SK-N-SH treated with all-trans-retinoic acid at 6 μM for 48 hours (cell line): ENCODE results near the gene CHST11.

Source experiments
- ATAC-seq: fragments of 200-7000 bp; cut with Tn5 transposase; 3 replicates; pipeline ENCODE4 v1.9.1; 2020; ENCODE audit warnings: mild to moderate bottlenecking, moderate library complexity
- ARNTL ChIP-seq: fragments of 450-650 bp; formaldehyde crosslinking; IDR thresholded peaks from 2 replicates; pipeline ENCODE4 v1.5.0; 2020; ENCODE audit warnings: low read depth, mild to moderate bottlenecking, moderate library complexity, borderline replicate concordance
- BACH2 ChIP-seq: fragments of 250-450 bp; sonication (Bioruptor Pico); IDR thresholded peaks from 2 replicates; pipeline ENCODE4 v1.9.0; 2021; ENCODE audit warnings: mild to moderate bottlenecking, borderline replicate concordance
- ESRRG ChIP-seq: fragments of 250-450 bp; sonication (Bioruptor Pico); IDR thresholded peaks from 2 replicates; pipeline ENCODE4 v1.6.1; 2021; ENCODE audit warnings: mild to moderate bottlenecking
- GLIS3 ChIP-seq: fragments of 250-450 bp; sonication (Bioruptor Pico); IDR thresholded peaks from 2 replicates; pipeline ENCODE4 v1.5.0; 2020; ENCODE audit warnings: mild to moderate bottlenecking, moderate library complexity
- ISL1 ChIP-seq: fragments of 250-450 bp; sonication (Bioruptor Pico); IDR thresholded peaks from 2 replicates; pipeline ENCODE4 v2.1.2; 2022; ENCODE audit warnings: mild to moderate bottlenecking, moderate library complexity
- OSR1 ChIP-seq: fragments of 250-450 bp; sonication (Bioruptor Pico); IDR thresholded peaks from 2 replicates; pipeline ENCODE4 v1.8.0; 2022; ENCODE audit warnings: moderate library complexity, mild to moderate bottlenecking, inconsistent platforms
- PPARA ChIP-seq: fragments of 250-450 bp; sonication (Bioruptor Pico); IDR thresholded peaks from 2 replicates; pipeline ENCODE4 v1.5.0; 2020; ENCODE audit warnings: mild to moderate bottlenecking, borderline replicate concordance
- RARB ChIP-seq: fragments of 250-450 bp; sonication (Bioruptor Pico); IDR thresholded peaks from 2 replicates; pipeline ENCODE4 v1.8.0; 2021; ENCODE audit warnings: mild to moderate bottlenecking, moderate library complexity
- SNAI2 ChIP-seq: fragments of 250-450 bp; sonication (Bioruptor Pico); IDR thresholded peaks from 2 replicates; pipeline ENCODE4 v1.5.0; 2020; ENCODE audit warnings: mild to moderate bottlenecking, moderate library complexity
- TCF4 ChIP-seq: fragments of 250-450 bp; sonication (Bioruptor Pico); IDR thresholded peaks from 2 replicates; pipeline ENCODE4 v1.8.0; 2021; ENCODE audit warnings: mild to moderate bottlenecking, moderate library complexity, borderline replicate concordance
- TOX ChIP-seq: fragments of 250-450 bp; sonication (Bioruptor Pico); IDR thresholded peaks from 2 replicates; pipeline ENCODE4 v1.8.0; 2021; ENCODE audit warnings: mild to moderate bottlenecking, moderate library complexity, borderline replicate concordance
- ZFP3 ChIP-seq: fragments of 250-450 bp; sonication (Bioruptor Pico); IDR thresholded peaks from 2 replicates; pipeline ENCODE4 v1.5.0; 2020; ENCODE audit warnings: mild to moderate bottlenecking, moderate library complexity
- ZNF565 ChIP-seq: fragments of 450-650 bp; formaldehyde crosslinking; conservative IDR thresholded peaks from 2 replicates; pipeline ENCODE4 v1.5.0; 2020; ENCODE audit warnings: low read depth, mild to moderate bottlenecking, moderate library complexity
- ZNF70 ChIP-seq: fragments of 450-650 bp; formaldehyde crosslinking; IDR thresholded peaks from 2 replicates; pipeline ENCODE4 v1.5.0; 2020; ENCODE audit warnings: mild to moderate bottlenecking, moderate library complexity
- ZNF8 ChIP-seq: fragments of 450-650 bp; formaldehyde crosslinking; IDR thresholded peaks from 2 replicates; pipeline ENCODE4 v1.5.0; 2020; ENCODE audit warnings: mild to moderate bottlenecking, moderate library complexity
- TF ChIP-seq, protein P1 (sequence below): fragments of 250-450 bp; sonication (Bioruptor Pico); IDR thresholded peaks from 2 replicates; pipeline ENCODE4 v1.5.1; 2021; ENCODE audit warnings: mild to moderate bottlenecking, moderate library complexity
- TF ChIP-seq, protein P2 (sequence below): fragments of 250-450 bp; sonication (Bioruptor Pico); IDR thresholded peaks from 2 replicates; pipeline ENCODE4 v1.8.0; 2021; ENCODE audit warnings: low read depth, mild to moderate bottlenecking, moderate library complexity, borderline replicate concordance
- TF ChIP-seq, protein P3 (sequence below): fragments of 250-450 bp; sonication (Bioruptor Pico); IDR thresholded peaks from 2 replicates; pipeline ENCODE4 v1.5.1; 2020; ENCODE audit warnings: low read depth, mild to moderate bottlenecking, moderate library complexity
- TF ChIP-seq, protein P4 (sequence below): fragments of 250-450 bp; sonication (Bioruptor Pico); IDR thresholded peaks from 2 replicates; pipeline ENCODE4 v1.5.0; 2020; ENCODE audit warnings: mild to moderate bottlenecking, moderate library complexity

CHST11 gene

DNA sequence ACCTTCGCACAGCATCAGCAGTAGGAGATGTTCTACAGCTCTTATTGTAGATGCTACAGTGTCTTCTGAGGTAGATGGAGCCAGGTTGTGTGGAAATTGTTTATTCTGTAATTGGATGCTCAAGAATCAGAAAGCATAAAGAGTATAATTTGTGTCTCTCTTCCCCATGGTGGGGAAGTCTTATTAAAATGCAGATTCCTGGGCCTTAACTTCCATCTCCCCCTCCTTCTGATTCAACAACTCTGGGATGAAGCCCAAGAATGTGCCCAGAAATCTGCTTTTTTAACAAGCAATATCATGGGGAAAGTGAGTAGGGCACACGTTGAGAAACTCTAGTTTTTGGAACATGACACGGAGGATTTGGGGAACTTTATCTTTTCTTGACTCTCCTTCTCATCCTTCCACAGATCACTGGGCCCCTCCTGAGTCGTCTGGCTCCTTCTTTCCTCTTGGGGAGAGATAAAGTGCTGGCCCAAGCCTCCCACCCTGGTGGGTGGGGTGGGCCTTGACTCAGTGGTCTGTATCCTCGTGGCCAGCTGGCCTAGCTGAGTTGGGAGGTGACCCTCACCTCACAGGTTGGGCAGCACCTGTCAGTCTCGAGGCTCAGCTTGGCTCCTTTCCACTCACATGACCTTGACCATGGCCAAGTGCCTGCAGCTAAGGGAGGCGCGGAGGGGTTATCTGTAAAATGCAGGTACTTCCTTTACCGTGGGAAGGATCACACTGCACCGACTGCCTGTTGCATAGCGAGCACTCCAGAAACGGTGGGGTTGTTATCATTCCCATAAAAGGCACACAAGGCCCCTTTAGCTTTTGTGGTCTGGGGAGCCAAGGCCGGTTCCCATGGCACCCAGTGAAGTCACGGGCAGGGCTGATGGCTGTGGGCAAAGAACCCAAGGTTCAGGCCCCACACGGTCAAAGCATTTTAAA is 141.9 kb downstream of the CHST11 start:
- no peak for ATAC-seq
- no peak for TF ChIP-seq ESRRG (CRISPR knock-in tag)
- TF ChIP-seq TOX (CRISPR knock-in tag): no peak
- TF ChIP-seq, protein P1, sequence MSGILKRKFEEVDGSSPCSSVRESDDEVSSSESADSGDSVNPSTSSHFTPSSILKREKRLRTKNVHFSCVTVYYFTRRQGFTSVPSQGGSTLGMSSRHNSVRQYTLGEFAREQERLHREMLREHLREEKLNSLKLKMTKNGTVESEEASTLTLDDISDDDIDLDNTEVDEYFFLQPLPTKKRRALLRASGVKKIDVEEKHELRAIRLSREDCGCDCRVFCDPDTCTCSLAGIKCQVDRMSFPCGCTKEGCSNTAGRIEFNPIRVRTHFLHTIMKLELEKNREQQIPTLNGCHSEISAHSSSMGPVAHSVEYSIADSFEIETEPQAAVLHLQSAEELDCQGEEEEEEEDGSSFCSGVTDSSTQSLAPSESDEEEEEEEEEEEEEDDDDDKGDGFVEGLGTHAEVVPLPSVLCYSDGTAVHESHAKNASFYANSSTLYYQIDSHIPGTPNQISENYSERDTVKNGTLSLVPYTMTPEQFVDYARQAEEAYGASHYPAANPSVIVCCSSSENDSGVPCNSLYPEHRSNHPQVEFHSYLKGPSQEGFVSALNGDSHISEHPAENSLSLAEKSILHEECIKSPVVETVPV (CRISPR knock-in tag): no peak
- TF ChIP-seq, protein P2, sequence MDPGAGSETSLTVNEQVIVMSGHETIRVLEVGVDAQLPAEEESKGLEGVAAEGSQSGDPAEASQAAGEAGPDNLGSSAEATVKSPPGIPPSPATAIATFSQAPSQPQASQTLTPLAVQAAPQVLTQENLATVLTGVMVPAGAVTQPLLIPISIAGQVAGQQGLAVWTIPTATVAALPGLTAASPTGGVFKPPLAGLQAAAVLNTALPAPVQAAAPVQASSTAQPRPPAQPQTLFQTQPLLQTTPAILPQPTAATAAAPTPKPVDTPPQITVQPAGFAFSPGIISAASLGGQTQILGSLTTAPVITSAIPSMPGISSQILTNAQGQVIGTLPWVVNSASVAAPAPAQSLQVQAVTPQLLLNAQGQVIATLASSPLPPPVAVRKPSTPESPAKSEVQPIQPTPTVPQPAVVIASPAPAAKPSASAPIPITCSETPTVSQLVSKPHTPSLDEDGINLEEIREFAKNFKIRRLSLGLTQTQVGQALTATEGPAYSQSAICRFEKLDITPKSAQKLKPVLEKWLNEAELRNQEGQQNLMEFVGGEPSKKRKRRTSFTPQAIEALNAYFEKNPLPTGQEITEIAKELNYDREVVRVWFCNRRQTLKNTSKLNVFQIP: no peak
- TF ChIP-seq BACH2 (CRISPR knock-in tag): no peak
- TF ChIP-seq ZFP3 (CRISPR knock-in tag): no peak
- TF ChIP-seq, protein P3, sequence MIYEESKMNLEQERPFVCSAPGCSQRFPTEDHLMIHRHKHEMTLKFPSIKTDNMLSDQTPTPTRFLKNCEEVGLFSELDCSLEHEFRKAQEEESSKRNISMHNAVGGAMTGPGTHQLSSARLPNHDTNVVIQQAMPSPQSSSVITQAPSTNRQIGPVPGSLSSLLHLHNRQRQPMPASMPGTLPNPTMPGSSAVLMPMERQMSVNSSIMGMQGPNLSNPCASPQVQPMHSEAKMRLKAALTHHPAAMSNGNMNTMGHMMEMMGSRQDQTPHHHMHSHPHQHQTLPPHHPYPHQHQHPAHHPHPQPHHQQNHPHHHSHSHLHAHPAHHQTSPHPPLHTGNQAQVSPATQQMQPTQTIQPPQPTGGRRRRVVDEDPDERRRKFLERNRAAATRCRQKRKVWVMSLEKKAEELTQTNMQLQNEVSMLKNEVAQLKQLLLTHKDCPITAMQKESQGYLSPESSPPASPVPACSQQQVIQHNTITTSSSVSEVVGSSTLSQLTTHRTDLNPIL (CRISPR knock-in tag): no peak
- no peak for TF ChIP-seq RARB (CRISPR knock-in tag)
- TF ChIP-seq TCF4 (CRISPR knock-in tag): no peak
- no peak for TF ChIP-seq SNAI2 (CRISPR knock-in tag)
- no peak for TF ChIP-seq ZNF70 (CRISPR knock-in tag)
- no peak for TF ChIP-seq ISL1
- TF ChIP-seq, protein P4, sequence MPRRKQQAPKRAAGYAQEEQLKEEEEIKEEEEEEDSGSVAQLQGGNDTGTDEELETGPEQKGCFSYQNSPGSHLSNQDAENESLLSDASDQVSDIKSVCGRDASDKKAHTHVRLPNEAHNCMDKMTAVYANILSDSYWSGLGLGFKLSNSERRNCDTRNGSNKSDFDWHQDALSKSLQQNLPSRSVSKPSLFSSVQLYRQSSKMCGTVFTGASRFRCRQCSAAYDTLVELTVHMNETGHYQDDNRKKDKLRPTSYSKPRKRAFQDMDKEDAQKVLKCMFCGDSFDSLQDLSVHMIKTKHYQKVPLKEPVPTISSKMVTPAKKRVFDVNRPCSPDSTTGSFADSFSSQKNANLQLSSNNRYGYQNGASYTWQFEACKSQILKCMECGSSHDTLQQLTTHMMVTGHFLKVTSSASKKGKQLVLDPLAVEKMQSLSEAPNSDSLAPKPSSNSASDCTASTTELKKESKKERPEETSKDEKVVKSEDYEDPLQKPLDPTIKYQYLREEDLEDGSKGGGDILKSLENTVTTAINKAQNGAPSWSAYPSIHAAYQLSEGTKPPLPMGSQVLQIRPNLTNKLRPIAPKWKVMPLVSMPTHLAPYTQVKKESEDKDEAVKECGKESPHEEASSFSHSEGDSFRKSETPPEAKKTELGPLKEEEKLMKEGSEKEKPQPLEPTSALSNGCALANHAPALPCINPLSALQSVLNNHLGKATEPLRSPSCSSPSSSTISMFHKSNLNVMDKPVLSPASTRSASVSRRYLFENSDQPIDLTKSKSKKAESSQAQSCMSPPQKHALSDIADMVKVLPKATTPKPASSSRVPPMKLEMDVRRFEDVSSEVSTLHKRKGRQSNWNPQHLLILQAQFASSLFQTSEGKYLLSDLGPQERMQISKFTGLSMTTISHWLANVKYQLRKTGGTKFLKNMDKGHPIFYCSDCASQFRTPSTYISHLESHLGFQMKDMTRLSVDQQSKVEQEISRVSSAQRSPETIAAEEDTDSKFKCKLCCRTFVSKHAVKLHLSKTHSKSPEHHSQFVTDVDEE: no peak
- no peak for TF ChIP-seq ZNF565 (CRISPR knock-in tag)
- no peak for TF ChIP-seq ZNF8 (CRISPR knock-in tag)
- TF ChIP-seq, all 23 proteins: peak for 0

DNA sequence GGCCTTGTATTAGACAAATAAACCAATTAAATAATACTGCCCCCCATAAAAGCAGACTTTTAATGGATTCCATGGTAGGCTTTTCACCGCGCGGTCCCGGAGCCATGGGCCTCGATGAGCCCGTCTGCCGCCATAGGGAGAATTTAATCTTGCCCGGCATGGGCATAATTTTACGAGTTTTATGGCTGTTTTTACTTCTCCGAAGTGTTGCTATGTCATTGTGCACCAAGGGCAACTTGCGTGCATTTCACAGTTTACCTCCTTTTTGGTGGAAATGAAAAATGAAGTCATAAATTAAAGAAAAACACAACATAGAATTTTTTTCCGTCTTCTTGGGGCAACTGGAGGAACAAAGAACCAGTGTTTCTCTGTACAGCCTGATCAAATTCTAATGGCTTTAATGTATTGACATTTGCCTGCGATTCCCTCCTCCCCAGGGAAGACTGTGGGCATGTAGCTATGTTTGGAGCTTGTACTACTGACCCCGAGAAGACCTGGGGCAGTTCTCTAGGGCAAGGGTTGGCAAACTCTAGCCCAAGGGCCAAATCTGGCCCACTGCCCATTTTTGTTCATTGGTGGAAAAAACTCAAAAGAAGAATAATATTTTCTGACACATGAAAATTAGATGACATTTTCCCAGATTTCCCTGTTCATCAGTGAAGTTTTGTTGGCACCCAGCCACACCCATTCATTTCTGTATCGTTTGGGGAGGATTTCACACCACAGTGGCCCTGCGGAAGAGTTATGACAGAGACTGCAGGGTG is 142.7 kb downstream of the CHST11 start:
- TF ChIP-seq, protein P2: no peak
- no peak for TF ChIP-seq ZNF70 (CRISPR knock-in tag)
- TF ChIP-seq ZFP3 (CRISPR knock-in tag): no peak
- TF ChIP-seq PPARA (CRISPR knock-in tag): no peak
- no peak for TF ChIP-seq ARNTL (CRISPR knock-in tag)
- TF ChIP-seq TCF4 (CRISPR knock-in tag): no peak
- TF ChIP-seq, protein P4: no peak
- TF ChIP-seq, protein P1 (CRISPR knock-in tag): no peak
- no peak for TF ChIP-seq GLIS3
- no peak for TF ChIP-seq OSR1 (CRISPR knock-in tag)
- no peak for TF ChIP-seq ZNF8 (CRISPR knock-in tag)
- TF ChIP-seq, all 23 proteins: peak for 0
- no peak for ATAC-seq
